ENCODE data around the gene VAV3. TPM values are rescaled to one million over a fixed set of nuclear protein-coding genes. Genes with fewer than 3 reads are reported as not detected.

VAV3 gene
- total RNA-seq, 1 experiment from 2014 or later, result 0.57 TPM

DNA sequence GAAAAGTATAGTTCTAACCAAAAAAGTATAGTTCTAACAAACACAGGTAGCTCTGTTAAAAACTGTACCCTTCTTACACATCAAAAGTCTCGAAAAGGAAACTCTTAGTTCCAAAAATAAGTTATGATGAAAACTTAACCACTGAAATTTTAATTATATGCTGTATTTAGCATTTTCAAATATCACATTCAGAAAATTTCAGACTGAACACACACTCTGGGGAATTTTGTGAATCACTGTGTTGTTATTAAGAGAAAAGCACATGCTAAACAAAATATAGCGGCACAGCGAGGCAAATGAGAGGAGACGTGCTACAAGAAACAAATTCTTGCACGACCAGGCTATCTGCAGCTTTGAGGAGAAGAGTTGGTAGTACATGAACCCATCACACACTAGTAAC lies 30.4 kb downstream of the VAV3 start:
- no peaks in the 10 kb centered on the region for H3K9me3 ChIP-seq
- H3K4me3 ChIP-seq (ENCODE audit: low read depth, low read length), result no peak overlapping the region
- no TSS peak for BruUV-seq (replicated peaks)
- CTCF ChIA-PET, result no interaction called here
- POLR2A ChIA-PET, result no interaction called here
- Mint-ChIP-seq H3K9me3 (ENCODE audit: unreplicated experiment) (no peaks in the 10 kb centered on the region), H3K27me3 (ENCODE audit: insufficient read depth, unreplicated experiment) (peaks cover 2% of the 10 kb centered on the region), H3K4me3 (ENCODE audit: unreplicated experiment) (no peak overlapping the region), H3K27ac (ENCODE audit: unreplicated experiment) (no peak overlapping the region), H3K36me3 (ENCODE audit: insufficient read depth, unreplicated experiment) (no peaks in the 10 kb centered on the region), H3K4me1 (ENCODE audit: low read depth, unreplicated experiment) (peaks cover 7% of the 10 kb centered on the region)
- DNase-seq, result no peak
- H3K27me3 ChIP-seq (replicated peaks; ENCODE audit: control insufficient read depth, insufficient read depth, low read length), result no peaks in the 10 kb centered on the region
- no peaks in the 10 kb centered on the region for H3K36me3 ChIP-seq (ENCODE audit: control insufficient read depth, insufficient read depth, low read length)
- intact Hi-C loops (cut with micrococcal nuclease; ENCODE audit: unreplicated experiment), result no loop called here
- TF ChIP-seq, protein P1, sequence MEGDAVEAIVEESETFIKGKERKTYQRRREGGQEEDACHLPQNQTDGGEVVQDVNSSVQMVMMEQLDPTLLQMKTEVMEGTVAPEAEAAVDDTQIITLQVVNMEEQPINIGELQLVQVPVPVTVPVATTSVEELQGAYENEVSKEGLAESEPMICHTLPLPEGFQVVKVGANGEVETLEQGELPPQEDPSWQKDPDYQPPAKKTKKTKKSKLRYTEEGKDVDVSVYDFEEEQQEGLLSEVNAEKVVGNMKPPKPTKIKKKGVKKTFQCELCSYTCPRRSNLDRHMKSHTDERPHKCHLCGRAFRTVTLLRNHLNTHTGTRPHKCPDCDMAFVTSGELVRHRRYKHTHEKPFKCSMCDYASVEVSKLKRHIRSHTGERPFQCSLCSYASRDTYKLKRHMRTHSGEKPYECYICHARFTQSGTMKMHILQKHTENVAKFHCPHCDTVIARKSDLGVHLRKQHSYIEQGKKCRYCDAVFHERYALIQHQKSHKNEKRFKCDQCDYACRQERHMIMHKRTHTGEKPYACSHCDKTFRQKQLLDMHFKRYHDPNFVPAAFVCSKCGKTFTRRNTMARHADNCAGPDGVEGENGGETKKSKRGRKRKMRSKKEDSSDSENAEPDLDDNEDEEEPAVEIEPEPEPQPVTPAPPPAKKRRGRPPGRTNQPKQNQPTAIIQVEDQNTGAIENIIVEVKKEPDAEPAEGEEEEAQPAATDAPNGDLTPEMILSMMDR (IDR thresholded peaks at IDR 0.05; ENCODE audit: insufficient read depth in 1 of 2, low read depth in 1 of 2, low read length in 1 of 2, severe bottlenecking in 1 of 2, unreplicated experiment in 1 of 2), result no peak
- H3K4me1 ChIP-seq, result no peaks in the 10 kb centered on the region

- TF ChIP-seq, protein P1 (IDR thresholded peaks at IDR 0.05; ENCODE audit: insufficient read depth in 1 of 2, low read depth in 1 of 2, low read length in 1 of 2, severe bottlenecking in 1 of 2, unreplicated experiment in 1 of 2), result no peak
- DNase-seq, result no peak
- H3K9me3 Mint-ChIP-seq (ENCODE audit: unreplicated experiment), result no peaks in the 10 kb centered on the region
- no peak overlapping the region for H3K4me3 Mint-ChIP-seq (ENCODE audit: unreplicated experiment)
- Histone ChIP-seq H3K4me3 (ENCODE audit: low read depth, low read length) (no peak overlapping the region), H3K4me1 (no peaks in the 10 kb centered on the region), H3K36me3 (ENCODE audit: control insufficient read depth, insufficient read depth, low read length) (no peaks in the 10 kb centered on the region), H3K27me3 (replicated peaks; ENCODE audit: control insufficient read depth, insufficient read depth, low read length) (no peaks in the 10 kb centered on the region), H3K9me3 (no peaks in the 10 kb centered on the region)
- peaks cover 5% of the 10 kb centered on the region for H3K27me3 Mint-ChIP-seq (ENCODE audit: insufficient read depth, unreplicated experiment)
- no TSS peak for BruUV-seq (replicated peaks)
- CTCF ChIA-PET, result no interaction called here
- no peaks in the 10 kb centered on the region for H3K36me3 Mint-ChIP-seq (ENCODE audit: insufficient read depth, unreplicated experiment)
- POLR2A ChIA-PET, result no interaction called here
- no peak overlapping the region for H3K27ac Mint-ChIP-seq (ENCODE audit: unreplicated experiment)
- peaks cover 7% of the 10 kb centered on the region for H3K4me1 Mint-ChIP-seq (ENCODE audit: low read depth, unreplicated experiment)
- intact Hi-C loops (cut with micrococcal nuclease; ENCODE audit: unreplicated experiment), result no loop called here
These were observed 31.2 kb downstream of the VAV3 start for GRCh38 chr1:107933736-107934135.

DNA sequence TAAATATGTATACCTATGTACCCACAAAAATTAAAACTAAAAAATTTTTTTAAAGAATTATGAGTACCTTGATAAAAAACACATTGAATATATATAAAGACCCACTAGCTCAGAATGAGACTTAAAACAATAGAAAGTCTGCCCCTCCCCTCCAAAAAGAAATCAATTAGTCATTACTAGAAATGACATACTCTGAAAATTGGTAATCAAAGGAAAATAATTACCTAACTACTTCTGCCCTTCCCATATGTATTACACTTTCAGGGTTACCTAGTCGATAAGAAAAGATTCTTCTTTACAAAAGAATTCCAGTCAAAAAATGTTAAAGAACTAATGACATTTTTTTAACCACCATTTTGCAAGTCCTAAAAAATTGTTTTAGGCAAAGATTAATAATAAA lies 34.7 kb downstream of the VAV3 start:
- Mint-ChIP-seq H3K27me3 (ENCODE audit: insufficient read depth, unreplicated experiment) (peaks cover 5% of the 10 kb centered on the region), H3K36me3 (ENCODE audit: insufficient read depth, unreplicated experiment) (no peaks in the 10 kb centered on the region), H3K9me3 (ENCODE audit: unreplicated experiment) (no peaks in the 10 kb centered on the region), H3K27ac (ENCODE audit: unreplicated experiment) (no peak overlapping the region), H3K4me3 (ENCODE audit: unreplicated experiment) (no peak overlapping the region), H3K4me1 (ENCODE audit: low read depth, unreplicated experiment) (peaks cover under 1% of the 10 kb centered on the region)
- Histone ChIP-seq H3K36me3 (ENCODE audit: control insufficient read depth, insufficient read depth, low read length) (no peaks in the 10 kb centered on the region), H3K4me3 (ENCODE audit: low read depth, low read length) (no peak overlapping the region), H3K4me1 (no peaks in the 10 kb centered on the region), H3K27me3 (replicated peaks; ENCODE audit: control insufficient read depth, insufficient read depth, low read length) (no peaks in the 10 kb centered on the region), H3K9me3 (no peaks in the 10 kb centered on the region)
- intact Hi-C loops (cut with micrococcal nuclease; ENCODE audit: unreplicated experiment), result no loop called here
- BruUV-seq (replicated peaks), result no TSS peak
- ChIA-PET CTCF (no interaction called here), POLR2A (no interaction called here)
- TF ChIP-seq, protein P1 (IDR thresholded peaks at IDR 0.05; ENCODE audit: insufficient read depth in 1 of 2, low read depth in 1 of 2, low read length in 1 of 2, severe bottlenecking in 1 of 2, unreplicated experiment in 1 of 2), result no peak
- DNase-seq, result no peak

Data from Caco-2 (cell line).